OCI-LY3 (cell line): ENCODE data around the gene ASIC2.

Experiments used
- H2AFZ ChIP-seq: fragments of 200-600, 300-600 bp; shearing (Covaris generic); 2 replicates; pipeline ENCODE4 v1.6.0; 2014; ENCODE audit warnings: antibody characterized with exemption, low read depth, low read length
- H3K27ac ChIP-seq: fragments of 200-600, 300-600 bp; sonication (generic); 2 replicates; pipeline ENCODE4 v1.5.1; 2014; ENCODE audit warnings: mild to moderate bottlenecking, low read length, moderate library complexity, mixed read lengths
- H3K27me3 ChIP-seq: fragments of 200-600, 300-600 bp; sonication (generic); 2 replicates; pipeline ENCODE4 v1.6.1; 2014; ENCODE audit warnings: low read depth, low read length, mixed read lengths
- H3K36me3 ChIP-seq: fragments of 200-600, 300-600 bp; sonication (generic); replicated peaks from 2 replicates; pipeline ENCODE3; 2014; ENCODE audit warnings: low read depth, low read length, mixed read lengths
- H3K4me1 ChIP-seq: fragments of 300-600, 200-600 bp; sonication (generic); 2 replicates; pipeline ENCODE4 v1.6.1; 2014; ENCODE audit warnings: low read length, mixed read lengths
- H3K4me2 ChIP-seq: fragments of 200-600, 300-600 bp; sonication (generic); 2 replicates; pipeline ENCODE4 v1.6.1; 2014; ENCODE audit warnings: low read length, mixed read lengths
- H3K4me3 ChIP-seq: fragments of 300-600, 200-600 bp; sonication (generic); 2 replicates; pipeline ENCODE4 v1.5.1; 2014; ENCODE audit warnings: antibody characterized with exemption, mild to moderate bottlenecking, low read length, moderate library complexity
- H3K79me2 ChIP-seq: fragments of 300-600, 200-600 bp; shearing (Covaris generic); 2 replicates; pipeline ENCODE4 v1.6.1; 2014; ENCODE audit warnings: mild to moderate bottlenecking, low read length, mixed read lengths
- H3K9ac ChIP-seq: fragments of 300-600, 200-600 bp; shearing (Covaris generic); 2 replicates; pipeline ENCODE4 v1.6.0; 2014; ENCODE audit warnings: mild to moderate bottlenecking, low read length, moderate library complexity
- H3K9me3 ChIP-seq: fragments of 200-600, 300-600 bp; shearing (Covaris generic); 2 replicates; pipeline ENCODE4 v1.6.1; 2014; ENCODE audit warnings: low read length, mixed read lengths; ENCODE audit not compliant: insufficient read depth
- H4K20me1 ChIP-seq: fragments of 200-600, 300-600 bp; sonication (generic); 2 replicates; pipeline ENCODE4 v1.6.1; 2016; ENCODE audit warnings: low read length, mixed read lengths; ENCODE audit not compliant: insufficient read depth
- CTCF ChIP-seq: fragments of 200-600, 300-600 bp; sonication (generic); IDR thresholded peaks from 2 replicates; pipeline ENCODE4 v1.5.1; 2014; ENCODE audit warnings: antibody characterized with exemption, low read length, low read depth
- EZH2phosphoT487 ChIP-seq: fragments of 200-600 bp; shearing (Covaris generic); IDR thresholded peaks from 2 replicates; pipeline ENCODE4 v1.6.1; 2018; ENCODE audit warnings: antibody characterized with exemption, mixed run types, low read depth

ASIC2 gene

GRCh38 chr17:33292981-33293867 lies at the start of gene ASIC2:
Gene ASIC2, minus strand, starts transcription at chr17:33293295.
- no peak within 1 kb of the TSS for H3K27ac ChIP-seq
- no peaks in the 10 kb centered on the region for H3K79me2 ChIP-seq
- no peak for TF ChIP-seq CTCF
- TF ChIP-seq EZH2phosphoT487 = no peak
- H3K4me1 ChIP-seq = no peaks in the 10 kb centered on the region
- no peak within 1 kb of the TSS for H3K4me2 ChIP-seq
- no peaks in the 10 kb centered on the region for H3K36me3 ChIP-seq
- H3K9ac ChIP-seq = no peak within 1 kb of the TSS
- no peak within 1 kb of the TSS for H3K4me3 ChIP-seq
- H3K27me3 ChIP-seq = no peaks in the 10 kb centered on the region
- H3K9me3 ChIP-seq = no peaks in the 10 kb centered on the region
- H4K20me1 ChIP-seq = no peaks in the 10 kb centered on the region
- no peak within 1 kb of the TSS for H2AFZ ChIP-seq

- Histone ChIP-seq H3K36me3 (no peaks in the 10 kb centered on the region), H3K4me3 (no peak overlapping the region), H3K79me2 (no peaks in the 10 kb centered on the region), H3K9me3 (no peaks in the 10 kb centered on the region), H3K4me2 (no peak overlapping the region), H3K27ac (no peak overlapping the region), H2AFZ (no peak overlapping the region), H4K20me1 (no peaks in the 10 kb centered on the region), H3K4me1 (peaks cover 14% of the 10 kb centered on the region), H3K9ac (no peak overlapping the region), H3K27me3 (peaks cover 63% of the 10 kb centered on the region)
- TF ChIP-seq CTCF = no peak
- no peak for TF ChIP-seq EZH2phosphoT487
Measured at GRCh38 chr17:33342025-33342424, 48.9 kb upstream of the ASIC2 start.

- no peak overlapping the region for H3K27ac ChIP-seq
- no peak for TF ChIP-seq EZH2phosphoT487
- no peak for TF ChIP-seq CTCF
Measured at GRCh38 chr17:33338242-33338641, 45.1 kb upstream of the ASIC2 start.

DNA sequence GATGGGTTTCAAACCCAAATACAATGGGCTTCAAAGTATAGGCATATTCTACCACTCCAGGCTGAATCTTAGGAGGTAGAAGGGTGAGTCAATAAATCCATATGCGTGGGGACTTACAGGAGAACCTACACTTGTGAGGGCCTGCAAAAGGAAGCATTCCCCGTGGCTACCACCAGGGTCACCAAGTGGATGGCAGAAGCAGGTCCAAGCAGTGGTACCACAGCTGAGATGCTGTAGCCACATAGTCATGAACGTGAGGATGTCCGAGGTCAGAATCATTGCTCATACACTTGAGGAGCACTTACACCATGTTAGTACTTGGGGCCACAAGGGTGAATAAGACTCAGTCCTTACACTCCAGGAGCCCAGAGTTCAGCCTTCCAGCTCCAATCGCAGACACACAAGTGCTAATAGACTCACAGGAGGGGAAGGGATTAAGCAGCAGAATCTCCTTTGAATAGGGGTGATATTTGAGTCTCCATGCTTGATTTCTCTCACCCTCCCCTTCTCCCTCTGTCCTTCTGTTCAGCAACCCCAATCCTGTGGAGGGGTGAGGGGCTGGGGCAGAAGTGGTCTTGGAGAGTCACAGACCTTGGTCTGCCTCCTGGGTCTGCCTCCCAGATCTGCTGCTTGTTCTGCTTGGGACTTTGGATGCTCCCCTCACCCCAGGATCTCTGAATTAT lies 42.5 kb upstream of the ASIC2 start:
- Histone ChIP-seq H3K4me1 (no peaks in the 10 kb centered on the region), H3K36me3 (no peaks in the 10 kb centered on the region), H2AFZ (no peak overlapping the region), H3K9ac (no peak overlapping the region), H3K4me2 (no peak overlapping the region), H4K20me1 (no peaks in the 10 kb centered on the region), H3K9me3 (no peaks in the 10 kb centered on the region), H3K4me3 (no peak overlapping the region), H3K27ac (no peak overlapping the region), H3K27me3 (peaks cover 27% of the 10 kb centered on the region), H3K79me2 (no peaks in the 10 kb centered on the region)
- TF ChIP-seq EZH2phosphoT487 (no peak), CTCF (no peak)

More at GRCh38 chr17:33338242-33338641, 45.1 kb upstream of the ASIC2 start:
- H3K27me3 ChIP-seq = peaks cover 51% of the 10 kb centered on the region
- H3K36me3 ChIP-seq = no peaks in the 10 kb centered on the region
- H3K79me2 ChIP-seq = no peaks in the 10 kb centered on the region
- H3K9ac ChIP-seq = no peak overlapping the region
- H3K9me3 ChIP-seq = no peaks in the 10 kb centered on the region
- H2AFZ ChIP-seq = no peak overlapping the region
- peaks cover 4% of the 10 kb centered on the region for H3K4me1 ChIP-seq
- H3K4me2 ChIP-seq = no peak overlapping the region
- no peak overlapping the region for H3K4me3 ChIP-seq
- H4K20me1 ChIP-seq = no peaks in the 10 kb centered on the region
